ENCODE results near the gene SLC35D2.

SLC35D2 gene

GRCh38 chr9:96399325-96399633 is 15.8 kb upstream of the SLC35D2 start:
- H3K4me3 ChIP-seq (replicated peaks in 1 of 2; ENCODE audit: low read depth in 2 of 2, low read length in 2 of 2), result no peak overlapping the region
- no peak for TF ChIP-seq CTCF (IDR thresholded peaks at IDR 0.05; ENCODE audit: low read depth, low read length)
- no peak for DNase-seq (ENCODE audit: low read depth in 2 of 2)

GRCh38 chr9:96398582-96399324 is 15.2 kb upstream of the SLC35D2 start:
- no peak for DNase-seq (ENCODE audit: low read depth in 2 of 2)
- no peak for TF ChIP-seq CTCF (IDR thresholded peaks at IDR 0.05; ENCODE audit: low read depth, low read length)
- no peak overlapping the region for H3K4me3 ChIP-seq (replicated peaks in 1 of 2; ENCODE audit: low read depth in 2 of 2, low read length in 2 of 2)

GRCh38 chr9:96395964-96396363 is 12.5 kb upstream of the SLC35D2 start:
- no peak for DNase-seq (ENCODE audit: low read depth in 2 of 2)
- no peak overlapping the region for H3K4me3 ChIP-seq (replicated peaks in 1 of 2; ENCODE audit: low read depth in 2 of 2, low read length in 2 of 2)
- no peak for TF ChIP-seq CTCF (IDR thresholded peaks at IDR 0.05; ENCODE audit: low read depth, low read length)

- TF ChIP-seq CTCF (IDR thresholded peaks at IDR 0.05; ENCODE audit: low read depth, low read length), result no peak
- no peak for DNase-seq (ENCODE audit: low read depth in 2 of 2)
- no peak overlapping the region for H3K4me3 ChIP-seq (replicated peaks in 1 of 2; ENCODE audit: low read depth in 2 of 2, low read length in 2 of 2)
These were observed 11.5 kb upstream of the SLC35D2 start for GRCh38 chr9:96394832-96395496.

GRCh38 chr9:96392263-96392662 is 8.8 kb upstream of the SLC35D2 start:
- no peak for DNase-seq (ENCODE audit: low read depth in 2 of 2)
- TF ChIP-seq CTCF (IDR thresholded peaks at IDR 0.05; ENCODE audit: low read depth, low read length), result no peak

GRCh38 chr9:96391021-96391765 is 7.7 kb upstream of the SLC35D2 start:
- DNase-seq (ENCODE audit: low read depth in 2 of 2), result no peak
- TF ChIP-seq CTCF (IDR thresholded peaks at IDR 0.05; ENCODE audit: low read depth, low read length), result no peak
- H3K4me3 ChIP-seq (replicated peaks in 1 of 2; ENCODE audit: low read depth in 2 of 2, low read length in 2 of 2), result no peak overlapping the region

More at GRCh38 chr9:96392263-96392662, 8.8 kb upstream of the SLC35D2 start:
- H3K4me3 ChIP-seq (replicated peaks in 1 of 2; ENCODE audit: low read depth in 2 of 2, low read length in 2 of 2), result no peak overlapping the region
